GM23338 (cell line): ENCODE data around the gene SNX15. TPM values are rescaled to one million over a fixed set of nuclear protein-coding genes. Genes with fewer than 3 reads are reported as not detected.

ENCODE experiments used
- ATAC-seq: fragments of 200-7000 bp; cut with Tn5 transposase; 3 replicates; pipeline ENCODE4 v1.9.1; 2020
- DNase-seq: peaks from one replicate; pipeline ENCODE4 v3.0.0-alpha.2; 2015; ENCODE audit warnings: low spot score
- H2AFZ ChIP-seq: fragments of 200-600 bp; sonication (generic); 2 replicates; pipeline ENCODE4 v1.8.0; 2016; ENCODE audit warnings: antibody characterized with exemption, mild to moderate bottlenecking, moderate library complexity
- H3F3A ChIP-seq: fragments of 200-600 bp; sonication (generic); replicated peaks from 2 replicates; pipeline ENCODE4 v1.8.0; 2017; ENCODE audit warnings: antibody characterized with exemption, mixed run types, low read depth
- H3K27ac ChIP-seq: fragments of 200-600 bp; sonication (generic); 2 replicates; pipeline ENCODE4 v1.6.1; 2016; ENCODE audit warnings: low read depth
- H3K27me3 ChIP-seq: fragments of 200-600 bp; sonication (generic); 2 replicates; pipeline ENCODE4 v1.8.0; 2016; ENCODE audit warnings: mild to moderate bottlenecking, mixed run types, moderate library complexity; ENCODE audit not compliant: insufficient read depth
- H3K36me3 ChIP-seq: fragments of 200-600 bp; sonication (generic); 2 replicates; pipeline ENCODE4 v1.8.0; 2016; ENCODE audit warnings: mild to moderate bottlenecking; ENCODE audit not compliant: insufficient read depth
- H3K4me1 ChIP-seq: fragments of 200-600 bp; sonication (generic); 2 replicates; pipeline ENCODE4 v1.8.0; 2016; ENCODE audit warnings: mild to moderate bottlenecking, moderate library complexity; ENCODE audit not compliant: insufficient read depth
- H3K4me2 ChIP-seq: fragments of 200-600 bp; sonication (generic); 2 replicates; pipeline ENCODE4 v1.7.1; 2017; ENCODE audit warnings: mixed run types
- H3K4me3 ChIP-seq: fragments of 200-600 bp; sonication (generic); 2 replicates; pipeline ENCODE4 v1.6.1; 2016; ENCODE audit warnings: mixed run types
- H3K79me2 ChIP-seq: fragments of 200-600 bp; sonication (generic); replicated peaks from 2 replicates; pipeline ENCODE4 v1.8.0; 2017; ENCODE audit warnings: mild to moderate bottlenecking; ENCODE audit not compliant: insufficient read depth
- H3K9me2 ChIP-seq: fragments of 200-600 bp; sonication (generic); 2 replicates; pipeline ENCODE4 v1.8.0; 2017; ENCODE audit not compliant: insufficient read depth
- H4K20me1 ChIP-seq: fragments of 200-600 bp; sonication (generic); replicated peaks from 2 replicates; pipeline ENCODE4 v1.8.0; 2017; ENCODE audit warnings: mild to moderate bottlenecking; ENCODE audit not compliant: insufficient read depth
- H3K27ac Mint-ChIP-seq: 2 replicates; pipeline ENCODE4 v1.8.0; 2020; ENCODE audit warnings: inconsistent platforms, mild to moderate bottlenecking, moderate library complexity, mixed read lengths
- H3K27me3 Mint-ChIP-seq: 3 replicates; pipeline ENCODE4 v1.8.0; 2022; ENCODE audit warnings: low read depth, mild to moderate bottlenecking, moderate library complexity, mixed read lengths, inconsistent platforms; ENCODE audit not compliant: insufficient read depth, poor library complexity
- H3K36me3 Mint-ChIP-seq: 3 replicates; pipeline ENCODE4 v1.8.0; 2021; ENCODE audit warnings: low read depth, mild to moderate bottlenecking, inconsistent platforms, moderate library complexity, mixed read lengths
- H3K4me1 Mint-ChIP-seq: 3 replicates; pipeline ENCODE4 v1.8.0; 2020; ENCODE audit warnings: mild to moderate bottlenecking, inconsistent platforms, mixed read lengths
- H3K4me3 Mint-ChIP-seq: 3 replicates; pipeline ENCODE4 v1.8.0; 2021; ENCODE audit warnings: moderate library complexity, mild to moderate bottlenecking, inconsistent platforms, mixed read lengths
- H3K9me3 Mint-ChIP-seq: 3 replicates; pipeline ENCODE4 v1.8.0; 2020; ENCODE audit warnings: moderate library complexity, mild to moderate bottlenecking, inconsistent platforms, mixed read lengths
- ETS1 ChIP-seq: IDR thresholded peaks from 2 replicates; pipeline ENCODE4 v1.6.1; 2016; ENCODE audit warnings: antibody characterized with exemption
- EZH2 ChIP-seq: fragments of 200-600 bp; sonication (generic); IDR thresholded peaks from one replicate; pipeline ENCODE4 v1.8.0; 2017; ENCODE audit warnings: antibody characterized with exemption, mild to moderate bottlenecking, low read depth; ENCODE audit not compliant: unreplicated experiment
- EZH2phosphoT487 ChIP-seq: fragments of 200-600 bp; sonication (generic); IDR thresholded peaks from one replicate; pipeline ENCODE4 v1.8.1; 2018; ENCODE audit warnings: antibody characterized with exemption; ENCODE audit not compliant: unreplicated experiment
- JUNB ChIP-seq: IDR thresholded peaks from one replicate; pipeline ENCODE4 v1.6.1; 2016; ENCODE audit warnings: antibody characterized with exemption; ENCODE audit not compliant: unreplicated experiment
- NANOG ChIP-seq: IDR thresholded peaks from 2 replicates; pipeline ENCODE4 v1.6.1; 2016; ENCODE audit warnings: antibody characterized with exemption, borderline replicate concordance
- POLR2AphosphoS5 ChIP-seq: IDR thresholded peaks from 2 replicates; pipeline ENCODE4 v1.6.1; 2016; ENCODE audit warnings: antibody characterized with exemption, low read depth
- REST ChIP-seq: IDR thresholded peaks from one replicate; pipeline ENCODE4 v1.6.1; 2018; ENCODE audit warnings: antibody characterized with exemption; ENCODE audit not compliant: unreplicated experiment
- STAT1 ChIP-seq: IDR thresholded peaks from one replicate; pipeline ENCODE4 v1.6.1; 2016; ENCODE audit warnings: antibody characterized with exemption; ENCODE audit not compliant: unreplicated experiment
- ZNF114 ChIP-seq: fragments of 250-450 bp; sonication (Bioruptor Pico); IDR thresholded peaks from 2 replicates; pipeline ENCODE4 v1.5.0; 2020; ENCODE audit warnings: mild to moderate bottlenecking, moderate library complexity
- ZNF462 ChIP-seq: fragments of 250-450 bp; sonication (Bioruptor Pico); IDR thresholded peaks from 2 replicates; pipeline ENCODE4 v1.5.0; 2020; ENCODE audit warnings: mild to moderate bottlenecking, moderate library complexity
- polyA plus RNA-seq: library from polyadenylated mRNA; unstranded; fragments of >200 nt; fragmentation: Nextera tagmentation; extraction: Ambion mirVana; gene quantifications from 2 replicates; pipeline ENCODE4 v1.2.1, GENCODE V29; 2016
- total RNA-seq: library from RNA; depleted of rRNA; stranded (reverse); fragments of >200 nt; shearing (Covaris generic); gene quantifications from 2 replicates; pipeline ENCODE4 v1.2.3, GENCODE V29; 2014

The SNX15 gene
- total and polyA plus RNA-seq, 2 experiments from 2014 or later: 13.0 to 21.4 TPM

- TF ChIP-seq REST (no peak), POLR2AphosphoS5 (no peak), ZNF114 (CRISPR knock-in tag) (no peak), EZH2 (no peak)
These were observed 36.3 kb downstream of the SNX15 start (continued) for GRCh38 chr11:65063532-65063931.

- H2AFZ ChIP-seq: no peak overlapping the region
- DNase-seq (no peak), ATAC-seq (no peak)
- H3K36me3 Mint-ChIP-seq: no peaks in the 10 kb centered on the region
- H3K4me3 Mint-ChIP-seq: no peak overlapping the region
- H3K36me3 ChIP-seq: no peaks in the 10 kb centered on the region
- H3K27ac ChIP-seq: no peak overlapping the region
- no peaks in the 10 kb centered on the region for H3K9me3 Mint-ChIP-seq
- no peak overlapping the region for H3K4me3 ChIP-seq
- peaks cover 13% of the 10 kb centered on the region for H3K4me1 ChIP-seq
- peaks cover 35% of the 10 kb centered on the region for H3K4me1 Mint-ChIP-seq
- H3F3A ChIP-seq: no peaks in the 10 kb centered on the region
- H3K79me2 ChIP-seq: no peaks in the 10 kb centered on the region
- H3K4me2 ChIP-seq: no peak overlapping the region
- no peak overlapping the region for H3K27ac Mint-ChIP-seq
- no peaks in the 10 kb centered on the region for H4K20me1 ChIP-seq
- no peak for TF ChIP-seq ZNF462 (CRISPR knock-in tag)
- no peak for TF ChIP-seq NANOG
- TF ChIP-seq ZNF114 (CRISPR knock-in tag): no peak
- no peak for TF ChIP-seq STAT1
- TF ChIP-seq POLR2AphosphoS5: no peak
- no peak for TF ChIP-seq EZH2phosphoT487
- TF ChIP-seq JUNB: no peak
- no peak for TF ChIP-seq REST
- no peak for TF ChIP-seq ETS1
- H3K27me3 ChIP-seq: no peaks in the 10 kb centered on the region
- no peaks in the 10 kb centered on the region for H3K9me2 ChIP-seq
- H3K27me3 Mint-ChIP-seq: peaks cover 2% of the 10 kb centered on the region
These were observed 37.6 kb downstream of the SNX15 start for GRCh38 chr11:65064847-65065240.
